GM19023 (cell line): Measurements from ENCODE around the gene DCAF11.

Experiments
- ATAC-seq: cut with Tn5 transposase; IDR thresholded peaks from one replicate; pipeline ENCODE4 v1.9.1; 2021; ENCODE audit warnings: mild to moderate bottlenecking, moderate library complexity; ENCODE audit not compliant: unreplicated experiment

The DCAF11 gene

GRCh38 chr14:24078146-24078545 lies 36.4 kb upstream of the DCAF11 start:
- no peak for ATAC-seq

GRCh38 chr14:24079491-24080141 lies 35.0 kb upstream of the DCAF11 start:
- ATAC-seq: no peak

DNA sequence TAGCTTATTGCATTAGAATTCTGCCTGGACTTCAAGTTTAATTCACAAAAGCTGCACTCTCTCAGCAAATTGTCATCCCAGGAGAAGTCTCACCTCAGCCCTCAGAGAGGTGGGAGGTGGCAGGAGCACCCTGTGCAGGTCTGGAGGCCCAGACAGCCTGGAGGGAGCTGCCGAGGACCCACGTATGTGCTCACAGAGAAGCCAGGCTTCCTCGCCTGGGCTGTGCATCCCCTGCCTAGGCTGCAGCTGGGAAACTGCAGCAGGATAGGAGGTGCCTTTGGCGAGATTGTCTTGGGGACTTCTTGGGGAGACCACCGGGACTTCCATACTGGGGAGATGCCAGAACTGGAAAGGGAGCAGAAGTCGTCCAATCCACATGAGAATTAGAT lies 34.4 kb upstream of the DCAF11 start:
- no peak for ATAC-seq

- peak; percentile 93 for ATAC-seq
Measured at GRCh38 chr14:24080888-24081738, 33.5 kb upstream of the DCAF11 start.

GRCh38 chr14:24081739-24082211 lies 32.8 kb upstream of the DCAF11 start:
- ATAC-seq: no peak

GRCh38 chr14:24082411-24083080 lies 32.0 kb upstream of the DCAF11 start:
- ATAC-seq: no peak

GRCh38 chr14:24083462-24083861 lies 31.1 kb upstream of the DCAF11 start:
- ATAC-seq: no peak

GRCh38 chr14:24084440-24084839 lies 30.1 kb upstream of the DCAF11 start:
- ATAC-seq: no peak

GRCh38 chr14:24085215-24085614 lies 29.4 kb upstream of the DCAF11 start:
- ATAC-seq: no peak

- ATAC-seq: no peak
Measured at GRCh38 chr14:24086193-24086955, 28.2 kb upstream of the DCAF11 start.

DNA sequence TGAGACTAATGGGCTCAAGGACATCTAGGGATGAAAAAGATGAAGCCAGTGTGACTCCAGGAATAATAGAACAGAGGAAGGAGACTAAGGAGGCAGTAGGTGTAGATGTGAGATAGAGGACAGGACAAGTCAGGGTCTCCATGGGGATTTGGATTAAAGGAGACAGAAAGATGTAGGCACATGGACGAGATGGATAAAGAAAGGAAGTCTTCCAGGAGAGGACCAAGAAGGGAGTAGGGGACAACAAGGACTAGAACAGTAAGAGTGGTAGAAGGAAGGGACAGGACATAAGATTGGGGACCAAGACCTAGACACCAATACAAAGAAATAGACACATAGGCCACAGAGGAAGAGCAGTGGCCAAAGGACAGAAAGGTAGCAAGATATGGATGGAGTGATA lies 27.6 kb upstream of the DCAF11 start:
- no peak for ATAC-seq

GRCh38 chr14:24088095-24088494 lies 26.5 kb upstream of the DCAF11 start:
- ATAC-seq: no peak

DNA sequence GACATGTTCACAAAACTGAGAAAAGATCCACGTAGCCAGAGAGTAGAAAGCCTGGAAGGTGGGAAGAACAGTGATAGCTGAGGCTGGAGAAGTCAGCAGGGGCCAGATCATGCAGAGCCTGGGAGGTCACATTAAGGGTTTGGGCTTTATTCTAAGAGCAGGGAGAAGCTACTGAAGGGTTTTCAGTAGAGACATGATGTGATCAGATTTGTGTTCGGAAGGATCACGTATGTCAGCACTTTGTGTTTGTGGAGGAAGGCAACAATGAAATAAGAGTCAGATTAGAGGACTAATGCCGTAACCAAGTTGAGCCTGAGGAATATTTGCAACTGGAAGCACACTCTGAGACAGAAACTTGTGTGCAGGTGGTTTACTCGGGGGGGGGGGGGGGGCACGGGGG lies 24.7 kb upstream of the DCAF11 start:
- ATAC-seq: no peak

DNA sequence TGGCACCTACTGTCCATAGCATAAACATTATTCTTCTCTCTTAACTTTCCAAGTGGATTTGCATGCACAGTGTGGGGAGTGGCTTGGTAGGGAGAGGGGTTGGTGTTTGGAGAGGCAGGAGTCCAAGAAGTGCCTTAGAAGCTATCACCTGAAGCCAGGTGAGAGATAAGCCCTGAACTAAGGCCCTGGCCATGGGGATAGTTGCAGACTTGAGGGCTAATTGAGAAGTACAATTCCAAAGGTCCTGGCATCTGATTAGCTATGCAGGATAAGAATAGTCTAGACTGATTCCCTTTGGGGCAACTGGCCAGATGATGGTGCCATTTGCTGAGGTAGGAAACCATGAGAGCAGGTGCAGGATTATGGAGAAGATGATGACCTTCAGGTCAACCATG lies 22.5 kb upstream of the DCAF11 start:
- ATAC-seq: no peak

- ATAC-seq: no peak
Measured at GRCh38 chr14:24092505-24093206, 21.9 kb upstream of the DCAF11 start.

GRCh38 chr14:24093207-24093900 lies 21.2 kb upstream of the DCAF11 start:
- no peak for ATAC-seq

DNA sequence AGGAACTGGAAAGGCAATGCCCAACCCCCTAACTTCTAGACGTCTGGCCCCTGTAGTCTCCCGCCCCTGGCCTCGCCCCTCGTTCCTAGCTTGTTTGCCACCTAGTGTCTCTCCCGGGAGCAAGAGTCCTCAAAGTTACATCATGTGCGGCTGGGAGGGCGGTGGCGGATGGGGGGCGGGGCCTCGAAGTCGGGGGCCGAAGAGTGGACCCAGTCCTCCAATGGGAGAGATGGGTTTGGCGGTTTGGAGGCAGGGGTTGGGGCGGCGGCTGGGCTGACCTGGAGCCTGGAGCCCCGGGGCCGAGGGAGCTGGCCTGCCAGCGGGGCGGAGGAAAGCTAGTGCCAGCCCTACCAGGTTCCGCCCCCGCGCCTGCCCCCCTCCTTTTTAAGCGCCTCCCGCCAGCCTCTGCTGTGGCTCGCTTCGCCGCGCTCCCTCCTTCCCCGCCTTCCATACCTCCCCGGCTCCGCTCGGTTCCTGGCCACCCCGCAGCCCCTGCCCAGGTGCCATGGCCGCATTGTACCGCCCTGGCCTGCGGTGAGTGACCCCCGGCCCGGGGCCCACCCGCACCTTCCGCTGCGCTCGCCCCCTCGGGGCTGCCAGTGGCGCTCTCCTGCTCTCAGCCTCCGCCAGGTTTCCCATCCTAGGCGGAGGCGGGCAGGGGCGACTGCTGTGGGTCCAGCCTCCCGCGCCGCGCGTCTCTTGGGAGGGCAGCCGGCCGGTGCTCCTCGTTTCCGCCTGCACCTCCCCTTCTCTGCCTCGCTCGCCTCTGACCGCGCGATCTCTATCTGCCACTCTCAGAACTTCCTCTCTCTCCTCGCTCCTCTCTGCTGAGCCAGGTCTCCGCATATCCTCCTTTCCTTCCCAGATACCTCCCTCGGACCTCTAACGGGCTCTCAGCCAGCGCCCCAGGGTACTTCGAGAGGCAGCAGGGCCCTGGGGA lies 20.4 kb upstream of the DCAF11 start, which contains the start of gene PCK2:
PCK2 (plus strand) TSS at position 411 of the 940 bp plus-strand sequence; CDS start at position 506, 95 bp downstream.
- peak; percentile 51 for ATAC-seq

DNA sequence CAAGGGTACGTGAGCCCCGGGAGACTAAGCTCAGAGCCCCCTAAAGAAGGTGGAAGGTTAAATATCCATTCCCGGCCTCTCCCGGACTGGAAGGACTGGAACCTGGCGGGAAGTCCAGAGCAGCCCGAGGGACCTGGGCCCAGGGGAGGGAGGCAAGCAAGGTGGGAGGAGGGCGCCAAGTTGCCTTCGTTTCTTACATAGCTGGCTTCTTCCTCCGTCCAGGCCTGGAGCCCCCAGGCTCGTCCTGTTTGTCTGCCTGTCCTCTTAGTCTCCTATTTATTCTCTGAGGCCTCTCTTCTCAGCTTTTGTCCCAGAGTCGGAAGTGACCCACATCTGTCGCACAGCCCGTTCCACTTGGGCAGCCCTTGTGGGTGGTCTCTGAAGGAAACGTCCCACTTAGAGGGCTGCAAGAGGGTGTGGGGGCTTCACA lies 19.7 kb upstream of the DCAF11 start:
- ATAC-seq: no peak
